Aorta (tissue), 5 donors: ENCODE results near the gene CIAO3. TPM values are rescaled to one million over a fixed set of nuclear protein-coding genes. Genes with fewer than 3 reads are reported as not detected.

Source experiments
- ATAC-seq: fragments of 200-7000 bp; cut with Tn5 transposase; one replicate; pipeline ENCODE4 v1.9.1; 2022; ENCODE audit warnings: moderate library complexity; ENCODE audit not compliant: low FRiP score
- DNase-seq, 2 donors: peaks; one replicate each; pipeline ENCODE4 v3.0.0-alpha.2; 2020
- H3K27ac ChIP-seq, 2 donors: one replicate each; pipeline ENCODE4 v1.5.1; 2013; ENCODE audit warnings: low read length in 2 of 2, mild to moderate bottlenecking in 2 of 2, moderate library complexity in 2 of 2, control low read depth in 1 of 2, inconsistent platforms in 1 of 2, low read depth in 1 of 2
- H3K27me3 ChIP-seq, 2 donors: one replicate each; pipeline ENCODE4 v1.6.1; 2013; ENCODE audit warnings: control low read depth in 1 of 2, low read length in 1 of 2, mild to moderate bottlenecking in 1 of 2, moderate library complexity in 1 of 2; ENCODE audit not compliant: insufficient read depth in 2 of 2, control insufficient read depth in 1 of 2
- H3K36me3 ChIP-seq, 2 donors: one replicate each; pipeline ENCODE4 v1.6.1; 2013; ENCODE audit warnings: control low read depth in 1 of 2, low read length in 1 of 2, mild to moderate bottlenecking in 1 of 2; ENCODE audit not compliant: insufficient read depth in 2 of 2, control insufficient read depth in 1 of 2
- H3K4me1 ChIP-seq, 2 donors: one replicate each; pipeline ENCODE4 v1.6.1; 2013; ENCODE audit warnings: low read length in 2 of 2, control low read depth in 1 of 2, mild to moderate bottlenecking in 1 of 2, moderate library complexity in 1 of 2; ENCODE audit not compliant: insufficient read depth in 2 of 2, control insufficient read depth in 1 of 2
- H3K4me3 ChIP-seq, 2 donors: one replicate each; pipeline ENCODE4 v1.5.1; 2013; ENCODE audit warnings: low read length in 2 of 2, control low read depth in 1 of 2, mild to moderate bottlenecking in 1 of 2
- H3K9me3 ChIP-seq: one replicate; pipeline ENCODE4 v1.6.1; 2013; ENCODE audit warnings: mild to moderate bottlenecking, low read length; ENCODE audit not compliant: control insufficient read depth
- WGBS, 2 donors: extraction: QIAGEN DNeasy Blood & Tissue Kit; methylation state at CpG; one replicate each; pipeline ENCODE4 v1.1.7; 2013; 5-methylcytosine and 5-hydroxymethylcytosine counted together
- intact Hi-C, 2 donors: fragments of 100-400 bp; cut with DNase I; formaldehyde crosslinking; loops; one replicate each; pipeline versions ENCODE4 v1.14.2 to v1.15.0; 2022
- polyA plus RNA-seq, 2 donors: library from polyadenylated mRNA; stranded (reverse); fragments of 200-250 nt; gene quantifications; one replicate each; pipeline ENCODE4 v1.2.3, GENCODE V29; 2013
- total RNA-seq, 2 donors: library from RNA; stranded (reverse); fragmentation: NEBNext Ultra II Directional; extraction: Animal tissue kit (Norgen Biotek cat#: 25700); gene quantifications; one replicate each; pipeline ENCODE4 v1.2.1, GENCODE V29; 2021
- donor health status: healthy with polysubstance abuse.
- donor health status: Bipolar disorder and iron deficiency.
- donor health status: DM: no; HTN: no; CAD: no.
- donor health status: DM: no; HTN: no; CAD: no.
- donor health status: DM: yes; HTN: yes; CAD: no.

Gene CIAO3
- total and polyA plus RNA-seq, 4 donors, result 12.4 to 35.9 (median 22.1) TPM

DNA sequence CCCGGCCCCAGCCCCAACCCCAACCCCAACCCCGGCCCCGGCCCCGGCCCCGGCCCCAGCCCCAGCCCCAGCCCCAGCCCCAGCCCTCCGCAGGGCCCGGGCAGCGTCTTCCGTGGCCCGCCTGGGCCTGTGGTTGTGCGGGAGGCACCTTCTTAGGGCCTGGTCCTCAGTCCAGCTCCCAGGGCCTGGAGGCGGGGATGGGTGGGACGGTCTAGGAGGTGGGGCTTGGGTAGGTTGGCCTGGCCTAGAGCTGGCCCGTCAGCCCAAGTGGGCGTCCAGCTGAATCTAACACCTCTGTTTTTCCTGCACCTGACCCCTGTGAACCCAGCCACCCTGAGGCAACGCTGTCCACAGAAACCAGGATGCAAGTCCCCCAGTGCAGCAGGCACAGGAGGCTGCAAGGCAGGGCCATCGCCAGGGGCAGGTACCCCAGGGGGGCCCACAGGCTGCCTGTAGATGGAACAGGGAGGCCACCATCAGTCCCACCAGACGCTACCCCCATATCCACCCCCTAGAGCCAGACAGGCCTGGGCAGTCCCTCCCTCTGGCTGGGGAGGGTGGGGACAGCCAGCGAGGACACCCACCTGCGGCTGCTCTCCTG, 28.5 kb upstream of the CIAO3 start:
- DNase-seq (no peak), ATAC-seq (no peak)
- Histone ChIP-seq H3K27me3 (no peaks in the 10 kb centered on the region), H3K4me3 (no peak overlapping the region), H3K4me1 (no peaks in the 10 kb centered on the region), H3K27ac (no peak overlapping the region), H3K36me3 (no peaks in the 10 kb centered on the region), H3K9me3 (no peaks in the 10 kb centered on the region)
- 28 to 63% methylated on average over 16 to 20 of the region's 20 CpGs for WGBS, 2 donors
- intact Hi-C loops, result no loop called here

DNA sequence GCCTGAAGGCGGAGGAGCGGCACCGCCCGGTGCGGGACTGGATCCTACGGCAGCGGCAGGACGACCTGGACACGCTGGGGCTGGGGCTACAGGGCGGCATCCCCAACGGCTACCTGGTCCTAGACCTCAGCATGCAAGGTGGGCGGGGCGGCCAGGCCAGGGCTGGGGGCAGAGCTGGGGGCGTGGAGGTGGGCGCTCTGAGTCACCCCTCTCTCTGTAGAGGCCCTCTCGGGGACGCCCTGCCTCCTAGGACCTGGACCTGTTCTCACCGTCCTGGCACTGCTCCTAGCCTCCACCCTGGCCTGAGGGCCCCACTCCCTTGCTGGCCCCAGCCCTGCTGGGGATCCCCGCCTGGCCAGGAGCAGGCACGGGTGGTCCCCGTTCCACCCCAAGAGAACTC, 27.6 kb upstream of the CIAO3 start:
- ATAC-seq, result no peak
- H3K27ac ChIP-seq, result no peak overlapping the region
- no peaks in the 10 kb centered on the region for H3K36me3 ChIP-seq
- H3K9me3 ChIP-seq, result no peaks in the 10 kb centered on the region
- H3K4me1 ChIP-seq, result no peaks in the 10 kb centered on the region
- intact Hi-C loops, result no loop called here
- WGBS, 2 donors, result 66 to 83% methylated on average over 21 of the region's 21 CpGs
- H3K4me3 ChIP-seq, result no peak overlapping the region
- no peaks in the 10 kb centered on the region for H3K27me3 ChIP-seq
- DNase-seq, result no peak

DNA sequence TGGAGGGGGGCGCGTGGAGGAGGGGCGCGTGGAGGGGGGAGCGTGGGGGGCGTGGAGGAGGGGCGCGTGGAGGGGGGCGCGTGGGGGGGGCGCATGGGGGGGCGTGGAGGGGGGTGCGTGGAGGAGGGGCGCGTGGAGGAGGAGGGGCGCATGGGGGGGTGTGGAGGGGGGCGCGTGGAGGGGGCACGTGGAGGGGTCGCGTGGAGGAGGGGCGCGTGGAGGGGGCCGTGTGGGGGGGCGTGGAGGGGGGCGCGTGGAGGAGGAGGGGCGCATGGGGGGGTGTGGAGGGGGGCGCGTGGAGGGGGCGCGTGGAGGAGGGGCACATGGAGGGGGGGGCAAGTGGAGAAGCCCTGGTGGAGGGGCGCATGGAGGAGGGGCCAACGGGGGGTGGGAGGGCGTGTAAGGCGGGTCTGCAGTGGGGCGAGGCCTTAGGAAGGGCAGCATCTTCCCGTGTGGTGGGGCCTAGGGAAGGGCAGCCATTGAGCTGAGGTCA, 27.0 kb upstream of the CIAO3 start:
- H3K36me3 ChIP-seq, result no peaks in the 10 kb centered on the region
- WGBS, 2 donors, result 43 to 72% methylated on average over 5 to 24 of the region's 38 CpGs
- DNase-seq (no peak), ATAC-seq (no peak)
- no peaks in the 10 kb centered on the region for H3K9me3 ChIP-seq
- intact Hi-C loops, result no loop called here
- H3K27ac ChIP-seq, result no peak overlapping the region
- H3K4me1 ChIP-seq, result no peaks in the 10 kb centered on the region
- no peaks in the 10 kb centered on the region for H3K27me3 ChIP-seq
- no peak overlapping the region for H3K4me3 ChIP-seq

DNA sequence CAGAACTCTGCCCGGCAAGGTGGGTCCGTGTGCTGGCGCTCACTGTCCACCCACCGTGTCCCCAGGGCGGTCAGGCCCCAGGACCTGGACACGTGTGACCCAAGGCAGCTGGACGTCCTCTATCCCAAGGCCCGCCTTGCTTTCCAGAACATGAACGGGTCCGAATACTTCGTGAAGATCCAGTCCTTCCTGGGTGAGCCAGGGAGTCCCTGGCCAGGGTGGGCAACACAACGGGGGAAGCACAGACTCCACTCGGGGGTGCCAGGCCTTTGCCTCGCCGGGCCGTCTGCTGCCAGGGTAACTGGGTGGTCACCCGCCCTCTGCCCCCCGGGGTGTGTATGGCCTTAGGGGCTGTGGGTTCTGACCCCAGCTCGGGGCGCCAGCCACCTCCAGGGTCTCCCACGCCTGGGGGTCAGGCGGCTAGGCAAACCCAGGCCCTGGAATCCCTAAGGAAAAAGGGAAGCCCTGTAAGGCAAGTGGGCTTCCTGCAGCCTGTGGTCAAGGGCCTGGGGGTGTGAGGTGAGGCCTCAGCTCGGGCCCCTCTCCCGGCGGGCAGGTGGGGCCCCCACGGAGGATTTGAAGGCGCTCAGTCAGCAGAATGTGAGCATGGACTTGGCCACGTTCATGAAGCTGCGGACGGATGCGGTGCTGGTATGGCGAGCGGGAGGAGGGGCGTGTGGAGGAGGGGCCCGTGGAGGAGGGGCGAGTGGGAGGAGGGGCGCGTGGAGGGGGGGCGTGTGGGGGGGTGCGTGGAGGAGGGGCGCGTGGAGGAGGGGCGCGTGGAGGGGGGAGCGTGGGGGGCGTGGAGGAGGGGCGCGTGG, 26.2 kb upstream of the CIAO3 start:
- no peak overlapping the region for H3K27ac ChIP-seq
- H3K9me3 ChIP-seq, result no peaks in the 10 kb centered on the region
- no peaks in the 10 kb centered on the region for H3K4me1 ChIP-seq
- ATAC-seq (no peak), DNase-seq (no peak)
- intact Hi-C loops, result no loop called here
- no peak overlapping the region for H3K4me3 ChIP-seq
- no peaks in the 10 kb centered on the region for H3K27me3 ChIP-seq
- 63 to 73% methylated on average over 31 to 39 of the region's 48 CpGs for WGBS, 2 donors
- H3K36me3 ChIP-seq, result no peaks in the 10 kb centered on the region

DNA sequence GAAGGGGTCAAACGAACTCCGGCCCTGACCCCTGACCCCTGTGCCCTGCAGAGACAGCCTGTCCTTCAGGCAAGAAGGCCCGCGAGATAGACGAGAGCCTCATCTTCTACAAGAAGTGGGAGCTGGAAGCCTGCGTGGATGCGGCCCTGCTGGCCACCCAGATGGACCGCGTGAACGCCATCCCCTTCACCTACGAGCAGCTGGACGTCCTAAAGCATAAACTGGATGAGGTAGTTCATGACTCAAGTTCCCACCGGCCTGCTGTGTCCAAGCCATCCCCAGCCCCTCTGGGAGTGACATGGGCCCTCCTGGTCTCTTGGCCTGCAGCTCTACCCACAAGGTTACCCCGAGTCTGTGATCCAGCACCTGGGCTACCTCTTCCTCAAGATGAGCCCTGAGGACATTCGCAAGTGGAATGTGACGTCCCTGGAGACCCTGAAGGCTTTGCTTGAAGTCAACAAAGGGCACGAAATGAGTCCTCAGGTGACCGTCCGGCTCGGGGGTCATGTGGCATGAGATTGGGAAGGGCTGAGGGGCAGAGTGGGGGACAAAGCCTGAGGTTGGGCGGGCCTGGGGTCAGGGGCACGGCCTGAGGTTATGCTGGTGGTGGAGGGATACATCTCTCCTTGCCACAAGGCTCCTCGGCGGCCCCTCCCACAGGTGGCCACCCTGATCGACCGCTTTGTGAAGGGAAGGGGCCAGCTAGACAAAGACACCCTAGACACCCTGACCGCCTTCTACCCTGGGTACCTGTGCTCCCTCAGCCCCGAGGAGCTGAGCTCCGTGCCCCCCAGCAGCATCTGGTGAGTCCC, 25.4 kb upstream of the CIAO3 start:
- Histone ChIP-seq H3K27me3 (no peaks in the 10 kb centered on the region), H3K36me3 (no peaks in the 10 kb centered on the region), H3K27ac (no peak overlapping the region), H3K4me1 (no peaks in the 10 kb centered on the region), H3K4me3 (no peak overlapping the region), H3K9me3 (no peaks in the 10 kb centered on the region)
- no peak for ATAC-seq
- 85 to 88% methylated on average over 28 to 29 of the region's 29 CpGs for WGBS, 2 donors
- intact Hi-C loops, result no loop called here
- DNase-seq, result no peak

DNA sequence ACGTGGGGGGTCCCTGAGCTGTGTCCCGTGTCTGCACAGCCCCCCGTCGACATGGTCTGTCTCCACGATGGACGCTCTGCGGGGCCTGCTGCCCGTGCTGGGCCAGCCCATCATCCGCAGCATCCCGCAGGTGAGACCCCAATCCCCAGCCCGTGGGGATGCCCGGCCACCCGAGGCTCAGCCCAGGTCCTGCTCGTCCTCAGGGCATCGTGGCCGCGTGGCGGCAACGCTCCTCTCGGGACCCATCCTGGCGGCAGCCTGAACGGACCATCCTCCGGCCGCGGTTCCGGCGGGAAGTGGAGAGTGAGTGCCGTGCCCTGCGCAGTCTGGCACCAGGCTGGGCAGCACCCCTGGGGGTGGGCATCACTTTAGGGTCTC, 24.7 kb upstream of the CIAO3 start:
- Histone ChIP-seq H3K4me3 (no peak overlapping the region), H3K9me3 (no peaks in the 10 kb centered on the region), H3K27me3 (no peaks in the 10 kb centered on the region), H3K27ac (no peak overlapping the region), H3K4me1 (no peaks in the 10 kb centered on the region), H3K36me3 (no peaks in the 10 kb centered on the region)
- DNase-seq (no peak), ATAC-seq (no peak)
- 89 to 90% methylated on average over 29 of the region's 29 CpGs for WGBS, 2 donors
- intact Hi-C loops, result no loop called here

DNA sequence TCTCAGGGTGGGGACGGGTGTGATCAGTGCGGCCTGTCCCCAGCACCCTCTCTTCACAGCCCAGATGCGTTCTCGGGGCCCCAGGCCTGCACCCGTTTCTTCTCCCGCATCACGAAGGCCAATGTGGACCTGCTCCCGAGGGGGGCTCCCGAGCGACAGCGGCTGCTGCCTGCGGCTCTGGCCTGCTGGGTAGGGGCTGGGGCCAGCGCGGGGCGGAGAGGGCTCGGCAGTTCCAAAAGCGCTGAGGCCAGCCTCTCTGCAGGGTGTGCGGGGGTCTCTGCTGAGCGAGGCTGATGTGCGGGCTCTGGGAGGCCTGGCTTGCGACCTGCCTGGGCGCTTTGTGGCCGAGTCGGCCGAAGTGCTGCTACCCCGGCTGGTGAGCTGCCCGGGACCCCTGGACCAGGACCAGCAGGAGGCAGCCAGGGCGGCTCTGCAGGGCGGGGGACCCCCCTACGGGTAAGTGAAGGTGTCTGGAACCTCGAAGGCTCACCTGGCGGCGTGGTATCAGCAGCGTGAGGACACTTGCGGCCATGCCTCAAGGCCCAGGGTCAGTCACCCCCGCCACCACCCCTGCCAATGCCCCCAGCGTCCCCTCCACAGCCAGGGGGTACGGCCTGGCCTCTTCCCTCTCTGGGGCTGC, 24.2 kb upstream of the CIAO3 start:
- WGBS, 2 donors, result 82 to 90% methylated on average over 34 to 38 of the region's 38 CpGs
- Histone ChIP-seq H3K4me1 (no peaks in the 10 kb centered on the region), H3K4me3 (no peak overlapping the region), H3K27ac (no peak overlapping the region), H3K36me3 (no peaks in the 10 kb centered on the region), H3K9me3 (no peaks in the 10 kb centered on the region), H3K27me3 (no peaks in the 10 kb centered on the region)
- ATAC-seq (no peak), DNase-seq (no peak)
- intact Hi-C loops, result no loop called here

DNA sequence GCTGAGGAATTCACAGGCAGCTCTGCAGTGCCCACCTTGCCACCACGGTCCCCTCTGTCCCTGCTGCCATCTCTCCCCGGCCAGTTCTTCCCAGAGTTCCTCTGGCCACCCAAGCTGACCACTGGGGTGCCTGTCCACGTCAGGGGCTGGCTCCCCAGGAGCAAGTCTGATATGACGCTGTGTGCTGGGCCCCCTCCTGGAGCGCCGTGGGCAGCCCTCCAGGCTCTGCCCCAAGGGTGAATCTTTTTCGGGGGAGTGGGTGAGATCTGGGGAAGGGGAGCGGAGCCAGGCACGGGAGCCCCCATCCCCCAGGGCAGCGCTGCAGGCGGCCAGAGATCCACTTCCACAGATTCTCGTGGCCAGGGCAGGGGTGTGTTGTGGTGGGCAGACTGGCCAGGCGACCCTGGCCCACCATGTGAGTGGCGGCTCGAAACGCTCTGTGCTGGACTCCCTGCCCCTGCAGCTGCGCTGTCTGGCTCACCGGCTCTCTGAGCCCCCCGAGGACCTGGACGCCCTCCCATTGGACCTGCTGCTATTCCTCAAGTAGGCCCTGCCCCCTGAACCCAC, 23.5 kb upstream of the CIAO3 start:
- H3K4me3 ChIP-seq, result no peak overlapping the region
- DNase-seq, result no peak
- WGBS, 2 donors, result 61 to 70% methylated on average over 20 of the region's 20 CpGs
- H3K27me3 ChIP-seq, result no peaks in the 10 kb centered on the region
- H3K36me3 ChIP-seq, result no peaks in the 10 kb centered on the region
- intact Hi-C loops, result no loop called here
- no peaks in the 10 kb centered on the region for H3K9me3 ChIP-seq
- no peaks in the 10 kb centered on the region for H3K4me1 ChIP-seq
- ATAC-seq, result no peak
- no peak overlapping the region for H3K27ac ChIP-seq
